Spleen (tissue), 7 donors: ENCODE results near the gene FUCA1.

Experiments
- POLR2A ChIP-seq, 3 donors: fragments of 450-650 bp; IDR thresholded peaks; one replicate each; pipeline ENCODE4 v1.5.1; 2017; ENCODE audit warnings: antibody characterized with exemption in 3 of 3, mild to moderate bottlenecking in 1 of 3
- TF ChIP-seq, protein P1 (sequence below), 11 experiments: fragments of 200-600 bp in 7 of 11; fragments of 450-650 bp in 4 of 11; sonication (generic) in 4 of 11; IDR thresholded peaks in 8 of 11; conservative IDR thresholded peaks in 3 of 11; 1 replicate in 7 of 11; 2 replicates in 4 of 11; pipeline versions ENCODE4 v1.4.0 to v1.8.0; 2016 to 2021; ENCODE audit warnings: antibody characterized with exemption in 11 of 11, inconsistent platforms in 4 of 11, mild to moderate bottlenecking in 1 of 11
- donor health status: DM: no; HTN: no; CAD: no; lungs with moderate emphysema.
- donor health status: DM: no; HTN: no; CAD: no.
- donor health status: DM: no; HTN: no; CAD: no.

GRCh38 chr1:23869051-23869450 lies 961 bp upstream of the FUCA1 start:
- TF ChIP-seq, protein P1, sequence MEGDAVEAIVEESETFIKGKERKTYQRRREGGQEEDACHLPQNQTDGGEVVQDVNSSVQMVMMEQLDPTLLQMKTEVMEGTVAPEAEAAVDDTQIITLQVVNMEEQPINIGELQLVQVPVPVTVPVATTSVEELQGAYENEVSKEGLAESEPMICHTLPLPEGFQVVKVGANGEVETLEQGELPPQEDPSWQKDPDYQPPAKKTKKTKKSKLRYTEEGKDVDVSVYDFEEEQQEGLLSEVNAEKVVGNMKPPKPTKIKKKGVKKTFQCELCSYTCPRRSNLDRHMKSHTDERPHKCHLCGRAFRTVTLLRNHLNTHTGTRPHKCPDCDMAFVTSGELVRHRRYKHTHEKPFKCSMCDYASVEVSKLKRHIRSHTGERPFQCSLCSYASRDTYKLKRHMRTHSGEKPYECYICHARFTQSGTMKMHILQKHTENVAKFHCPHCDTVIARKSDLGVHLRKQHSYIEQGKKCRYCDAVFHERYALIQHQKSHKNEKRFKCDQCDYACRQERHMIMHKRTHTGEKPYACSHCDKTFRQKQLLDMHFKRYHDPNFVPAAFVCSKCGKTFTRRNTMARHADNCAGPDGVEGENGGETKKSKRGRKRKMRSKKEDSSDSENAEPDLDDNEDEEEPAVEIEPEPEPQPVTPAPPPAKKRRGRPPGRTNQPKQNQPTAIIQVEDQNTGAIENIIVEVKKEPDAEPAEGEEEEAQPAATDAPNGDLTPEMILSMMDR (IDR thresholded peaks at IDR 0.05 in 8 of 11, conservative IDR thresholded peaks at IDR 0.05 in 3 of 11) = no peak
- no peak for TF ChIP-seq POLR2A (IDR thresholded peaks at IDR 0.05)
